B cell (primary cell): ENCODE results near the gene AEBP1.

Experiments
- CTCF ChIP-seq: fragments of 200-600 bp; IDR thresholded peaks from one replicate; pipeline ENCODE4 v1.8.0; 2022; ENCODE audit warnings: antibody characterized with exemption, mild to moderate bottlenecking
- EZH2 ChIP-seq: IDR thresholded peaks from 2 replicates; pipeline ENCODE4 v1.6.1; 2012; ENCODE audit warnings: borderline replicate concordance, low read depth, mild to moderate bottlenecking, moderate library complexity, low read length; ENCODE audit not compliant: insufficient read depth, poor library complexity, severe bottlenecking

- no peak for TF ChIP-seq CTCF
- TF ChIP-seq EZH2, result no peak
These were observed 9.1 kb upstream of the AEBP1 start for GRCh38 chr7:44094883-44095592.
